GM21381 (cell line): ENCODE measurements around the gene POMGNT1.

Experiments used
- ATAC-seq: cut with Tn5 transposase; IDR thresholded peaks from one replicate; pipeline ENCODE4 v1.9.1; 2021; ENCODE audit warnings: mild to moderate bottlenecking, moderate library complexity; ENCODE audit not compliant: unreplicated experiment

Gene POMGNT1

GRCh38 chr1:46183926-46184557 lies 14.2 kb downstream of the POMGNT1 start:
- no peak for ATAC-seq

- no peak for ATAC-seq
Measured at GRCh38 chr1:46183079-46183847, 15.0 kb downstream of the POMGNT1 start.

GRCh38 chr1:46181343-46182260 lies 16.6 kb downstream of the POMGNT1 start:
- no peak for ATAC-seq

- ATAC-seq = no peak
Measured at GRCh38 chr1:46180082-46180616, 18.1 kb downstream of the POMGNT1 start.

GRCh38 chr1:46179138-46180081 lies 18.8 kb downstream of the POMGNT1 start:
- ATAC-seq = no peak

GRCh38 chr1:46176211-46176865 lies 21.9 kb downstream of the POMGNT1 start, which contains the start of gene P3R3URF:
TSS of gene P3R3URF (minus strand) at chr1:46176488. CDS start at chr1:46176471, 17 bp downstream.
- ATAC-seq = no peak

GRCh38 chr1:46175243-46175642 lies 23.0 kb downstream of the POMGNT1 start:
- no peak for ATAC-seq

GRCh38 chr1:46174448-46175231 lies 23.6 kb downstream of the POMGNT1 start, which contains the start of gene TSPAN1:
TSS of gene TSPAN1 (plus strand) at chr1:46175087. CDS start at chr1:46181108, 6,021 bp downstream.
- ATAC-seq = no peak

GRCh38 chr1:46173361-46173856 lies 24.8 kb downstream of the POMGNT1 start:
- ATAC-seq = no peak

GRCh38 chr1:46172321-46172720 lies 25.9 kb downstream of the POMGNT1 start:
- ATAC-seq = no peak

- no peak for ATAC-seq
Measured at GRCh38 chr1:46171871-46172270, 26.4 kb downstream of the POMGNT1 start.

- no peak for ATAC-seq
Measured at GRCh38 chr1:46171351-46171750, 26.9 kb downstream of the POMGNT1 start.

GRCh38 chr1:46169811-46170454 lies 28.3 kb downstream of the POMGNT1 start:
- no peak for ATAC-seq

- no peak for ATAC-seq
Measured at GRCh38 chr1:46168477-46168876, 29.8 kb downstream of the POMGNT1 start.

GRCh38 chr1:46166521-46167462 lies 31.4 kb downstream of the POMGNT1 start:
- no peak for ATAC-seq

GRCh38 chr1:46160212-46160611 lies 38.0 kb downstream of the POMGNT1 start:
- ATAC-seq = no peak

- no peak for ATAC-seq
Measured at GRCh38 chr1:46159516-46159915, 38.7 kb downstream of the POMGNT1 start.
